Dendritic cell treated with granulocyte-macrophage colony-stimulating factor and Interleukin-4, amounts not matched to agents 40 ng/mL and 50 ng/mL, for 4 days (primary cell): ENCODE results near the gene AVL9.
"Not testable (repeated sequence)": the region's sequence is repeated elsewhere in the genome, so short reads cannot be mapped to it uniquely, and the experiment has no call there.

ENCODE experiments used
- H3K27ac Mint-ChIP-seq: one replicate; pipeline ENCODE4 v1.8.0; 2022; ENCODE audit warnings: mild to moderate bottlenecking, mixed read lengths
- H3K27me3 Mint-ChIP-seq: one replicate; pipeline ENCODE4 v1.8.0; 2022; ENCODE audit warnings: mild to moderate bottlenecking, mixed read lengths
- H3K36me3 Mint-ChIP-seq: one replicate; pipeline ENCODE4 v1.8.0; 2022; ENCODE audit warnings: low read depth, mixed read lengths
- H3K4me1 Mint-ChIP-seq: one replicate; pipeline ENCODE4 v1.8.0; 2022; ENCODE audit warnings: low read depth, mixed read lengths
- H3K4me3 Mint-ChIP-seq: one replicate; pipeline ENCODE4 v1.8.0; 2022; ENCODE audit warnings: mild to moderate bottlenecking, moderate library complexity, mixed read lengths
- H3K9me3 Mint-ChIP-seq: one replicate; pipeline ENCODE4 v1.8.0; 2022; ENCODE audit warnings: mixed read lengths
- intact Hi-C: fragments of 100-400 bp; cut with micrococcal nuclease; formaldehyde crosslinking; loops from one replicate; pipeline ENCODE4 v1.15.0; 2022

The AVL9 gene

GRCh38 chr7:32602470-32602869 lies 107.2 kb downstream of the AVL9 start:
- Mint-ChIP-seq H3K4me3 (no peak overlapping the region), H3K4me1 (no peaks in the 10 kb centered on the region), H3K27ac (no peak overlapping the region), H3K36me3 (no peaks in the 10 kb centered on the region), H3K9me3 (peaks cover 37% of the 10 kb centered on the region), H3K27me3 (no peaks in the 10 kb centered on the region)
- intact Hi-C loops: no loop called here

DNA sequence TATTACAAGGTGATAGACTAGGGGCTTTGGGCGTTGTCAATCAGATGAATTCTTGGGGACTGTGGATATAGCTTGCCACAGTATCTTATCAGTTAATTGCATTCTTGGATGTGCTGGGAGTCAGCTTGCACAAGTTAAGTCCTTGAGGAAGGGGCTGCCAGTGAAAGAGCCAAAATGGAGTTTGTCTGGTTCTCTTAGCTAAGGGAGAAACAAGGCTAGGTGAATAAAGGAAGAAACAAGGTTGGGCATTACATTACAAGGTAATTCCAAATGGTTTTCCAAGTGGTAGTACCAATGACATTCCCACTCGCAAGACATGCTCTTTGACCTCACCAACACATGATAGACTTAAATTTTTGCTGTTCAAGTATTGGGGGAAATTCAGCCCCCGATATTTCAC lies 108.2 kb downstream of the AVL9 start:
- H3K36me3 Mint-ChIP-seq, H3K4me1 Mint-ChIP-seq, H3K27ac Mint-ChIP-seq, H3K27me3 Mint-ChIP-seq, H3K4me3 Mint-ChIP-seq, intact Hi-C loops: not testable (repeated sequence)
- peaks cover 29% of the 10 kb centered on the region for H3K9me3 Mint-ChIP-seq

- H3K27ac Mint-ChIP-seq, H3K36me3 Mint-ChIP-seq, H3K4me1 Mint-ChIP-seq, intact Hi-C loops, H3K4me3 Mint-ChIP-seq, H3K27me3 Mint-ChIP-seq: not testable (repeated sequence)
- H3K9me3 Mint-ChIP-seq: peaks cover 28% of the 10 kb centered on the region
Measured at GRCh38 chr7:32604047-32604446, 108.8 kb downstream of the AVL9 start.

- H3K4me3 Mint-ChIP-seq: no peak overlapping the region
- no peaks in the 10 kb centered on the region for H3K36me3 Mint-ChIP-seq
- intact Hi-C loops: no loop called here
- H3K4me1 Mint-ChIP-seq: no peaks in the 10 kb centered on the region
- no peaks in the 10 kb centered on the region for H3K27me3 Mint-ChIP-seq
- H3K27ac Mint-ChIP-seq: no peak overlapping the region
- H3K9me3 Mint-ChIP-seq: peaks cover 28% of the 10 kb centered on the region
Measured at GRCh38 chr7:32605032-32605431, 109.7 kb downstream of the AVL9 start.

- no peaks in the 10 kb centered on the region for H3K36me3 Mint-ChIP-seq
- H3K9me3 Mint-ChIP-seq: peaks cover 13% of the 10 kb centered on the region
- no peaks in the 10 kb centered on the region for H3K27me3 Mint-ChIP-seq
- no peak overlapping the region for H3K4me3 Mint-ChIP-seq
- intact Hi-C loops: no loop called here
- H3K27ac Mint-ChIP-seq: no peak overlapping the region
- no peaks in the 10 kb centered on the region for H3K4me1 Mint-ChIP-seq
Measured at GRCh38 chr7:32609463-32609862, 114.2 kb downstream of the AVL9 start.

DNA sequence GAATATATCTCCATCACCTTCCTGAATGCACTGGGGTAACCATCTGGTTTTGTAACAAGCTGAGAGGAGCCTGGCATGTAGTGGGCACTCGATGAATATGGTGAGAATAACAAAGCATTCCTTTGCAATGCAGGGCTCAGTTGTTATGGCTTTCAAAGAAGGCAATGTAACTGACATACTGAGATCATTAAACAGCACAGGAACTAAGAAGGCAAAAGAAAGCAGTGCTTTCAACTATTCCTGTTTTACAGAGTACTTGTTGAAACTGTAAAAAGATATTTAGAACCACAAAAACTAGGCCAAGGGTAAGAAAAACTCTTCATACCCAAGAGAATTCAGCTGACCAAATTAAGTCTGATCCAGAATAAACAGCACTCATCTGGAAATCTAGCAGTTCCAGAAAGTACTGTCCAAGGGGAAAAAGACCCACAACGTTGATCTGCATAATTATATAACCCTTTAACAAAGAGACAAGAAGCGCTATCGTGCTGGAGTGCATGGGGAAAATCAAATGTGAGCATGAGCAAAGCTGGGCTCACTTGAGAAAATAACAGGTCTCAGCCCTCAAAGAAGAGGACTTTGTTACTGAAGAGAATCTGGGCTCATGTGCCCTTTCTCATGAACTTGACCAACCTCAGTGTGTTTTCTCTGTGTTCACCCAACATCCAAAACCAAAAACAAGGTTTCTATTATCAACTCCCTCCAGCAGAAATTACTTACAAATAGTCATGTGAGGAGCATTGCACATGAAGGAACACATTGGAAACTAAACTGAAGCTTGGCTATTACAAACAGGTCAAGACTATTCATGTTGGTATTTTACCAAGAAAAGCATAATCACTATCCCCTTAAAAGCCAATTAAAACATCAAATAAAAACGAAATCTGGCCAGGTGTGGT lies 116.2 kb downstream of the AVL9 start:
- Mint-ChIP-seq H3K36me3 (no peaks in the 10 kb centered on the region), H3K4me3 (no peak overlapping the region), H3K27me3 (no peaks in the 10 kb centered on the region), H3K27ac (no peak overlapping the region), H3K4me1 (no peaks in the 10 kb centered on the region), H3K9me3 (no peaks in the 10 kb centered on the region)
- intact Hi-C loops: no loop called here

DNA sequence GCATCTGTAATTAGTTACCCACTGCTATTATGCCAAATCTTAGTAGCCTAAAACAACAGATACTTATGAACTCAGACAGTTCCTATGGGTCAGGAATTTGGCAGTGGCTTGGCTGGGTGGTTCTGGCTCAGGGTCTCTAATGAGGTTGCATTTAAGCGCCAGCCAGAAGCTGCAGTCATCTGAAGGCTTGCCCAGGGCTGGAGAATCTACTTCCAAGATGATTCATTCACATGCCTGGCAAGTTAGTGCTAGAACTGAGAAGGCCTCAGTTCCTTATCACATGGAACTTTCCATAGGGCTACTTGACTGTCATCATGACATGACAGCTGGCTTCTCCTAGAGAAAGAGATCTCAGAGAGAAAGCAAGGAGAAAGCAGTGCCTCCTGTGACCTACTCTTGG lies 121.3 kb downstream of the AVL9 start:
- Mint-ChIP-seq H3K4me3 (no peak overlapping the region), H3K27ac (no peak overlapping the region), H3K9me3 (no peaks in the 10 kb centered on the region), H3K36me3 (no peaks in the 10 kb centered on the region), H3K4me1 (no peaks in the 10 kb centered on the region), H3K27me3 (no peaks in the 10 kb centered on the region)
- intact Hi-C loops: no loop called here

DNA sequence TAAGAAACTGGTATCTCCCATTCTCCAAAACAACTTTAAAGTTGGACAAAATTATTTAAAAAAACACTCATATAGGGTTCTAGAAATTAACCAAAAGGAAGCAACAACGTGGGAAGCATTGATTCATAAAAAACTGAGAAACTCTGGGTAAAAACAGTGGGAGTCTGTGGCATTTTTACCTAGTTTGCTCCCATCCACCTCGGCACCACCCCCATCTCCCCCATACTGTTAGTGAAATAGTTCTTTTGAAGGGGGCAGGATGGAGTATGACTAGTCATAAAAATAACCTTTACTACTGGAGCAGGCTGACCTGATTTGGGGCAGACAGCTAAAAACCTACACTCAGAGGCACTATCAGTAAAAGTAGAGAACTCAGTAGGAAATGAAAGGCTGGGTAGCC lies 123.2 kb downstream of the AVL9 start:
- H3K27ac Mint-ChIP-seq: no peak overlapping the region
- no peak overlapping the region for H3K4me3 Mint-ChIP-seq
- H3K4me1 Mint-ChIP-seq: no peaks in the 10 kb centered on the region
- H3K36me3 Mint-ChIP-seq: no peaks in the 10 kb centered on the region
- intact Hi-C loops: no loop called here
- H3K9me3 Mint-ChIP-seq: no peaks in the 10 kb centered on the region
- no peaks in the 10 kb centered on the region for H3K27me3 Mint-ChIP-seq

GRCh38 chr7:32618987-32619386 lies 123.7 kb downstream of the AVL9 start:
- H3K27me3 Mint-ChIP-seq: no peaks in the 10 kb centered on the region
- H3K4me3 Mint-ChIP-seq: no peak overlapping the region
- intact Hi-C loops: no loop called here
- no peaks in the 10 kb centered on the region for H3K4me1 Mint-ChIP-seq
- no peaks in the 10 kb centered on the region for H3K36me3 Mint-ChIP-seq
- no peak overlapping the region for H3K27ac Mint-ChIP-seq
- no peaks in the 10 kb centered on the region for H3K9me3 Mint-ChIP-seq

- H3K27ac Mint-ChIP-seq, H3K27me3 Mint-ChIP-seq, H3K4me1 Mint-ChIP-seq, H3K4me3 Mint-ChIP-seq, intact Hi-C loops, H3K9me3 Mint-ChIP-seq, H3K36me3 Mint-ChIP-seq: not testable (repeated sequence)
Measured at GRCh38 chr7:32619416-32619815, 124.1 kb downstream of the AVL9 start.

GRCh38 chr7:32631021-32631420 lies 135.7 kb downstream of the AVL9 start:
- H3K9me3 Mint-ChIP-seq: no peaks in the 10 kb centered on the region
- H3K27ac Mint-ChIP-seq: no peak overlapping the region
- intact Hi-C loops: no loop called here
- no peaks in the 10 kb centered on the region for H3K4me1 Mint-ChIP-seq
- no peak overlapping the region for H3K4me3 Mint-ChIP-seq
- no peaks in the 10 kb centered on the region for H3K36me3 Mint-ChIP-seq
- H3K27me3 Mint-ChIP-seq: no peaks in the 10 kb centered on the region

DNA sequence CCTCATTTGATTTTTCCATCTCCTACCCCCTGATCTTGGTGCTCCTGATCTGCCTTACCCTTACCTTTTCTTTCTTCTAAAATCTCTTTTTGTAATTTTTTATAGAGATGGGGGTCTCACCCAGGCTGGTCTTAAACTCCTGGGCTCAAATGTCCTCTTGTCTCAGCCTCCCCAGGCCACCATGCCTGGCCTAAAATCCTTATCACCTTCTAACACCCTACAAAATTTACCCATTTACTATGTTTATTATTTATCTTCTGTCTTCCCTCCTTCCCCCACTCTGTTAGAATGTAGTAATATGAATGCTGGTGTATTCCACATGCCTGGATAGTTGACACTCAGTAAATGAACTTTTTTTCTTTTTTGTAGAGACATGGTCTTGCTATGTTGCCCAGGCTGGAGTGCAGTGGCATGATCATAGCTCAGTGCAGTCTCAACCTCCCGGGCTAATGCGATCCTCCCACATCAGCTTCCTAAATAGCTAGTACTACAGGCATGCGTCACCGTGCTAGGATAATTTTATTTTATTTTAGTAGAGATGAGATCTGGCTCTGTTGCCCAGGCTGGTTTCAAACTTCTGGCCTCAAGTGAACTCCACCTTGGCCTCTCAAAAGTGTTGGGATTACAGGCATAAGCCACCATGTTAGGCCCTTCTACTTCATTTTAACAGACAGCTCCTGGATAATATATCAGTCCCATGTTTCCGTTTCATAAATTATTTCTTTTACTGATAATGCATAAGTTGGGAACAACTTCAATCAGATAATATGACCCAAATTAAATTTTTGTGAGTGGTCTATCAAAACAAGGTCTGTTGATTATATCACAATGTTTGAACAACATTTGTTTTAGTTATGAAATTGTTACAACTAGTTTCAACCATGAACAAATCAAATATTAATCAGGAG lies 136.6 kb downstream of the AVL9 start:
- H3K36me3 Mint-ChIP-seq, H3K27me3 Mint-ChIP-seq, intact Hi-C loops, H3K9me3 Mint-ChIP-seq, H3K27ac Mint-ChIP-seq, H3K4me1 Mint-ChIP-seq, H3K4me3 Mint-ChIP-seq: not testable (repeated sequence)

- H3K36me3 Mint-ChIP-seq, H3K27me3 Mint-ChIP-seq, intact Hi-C loops, H3K9me3 Mint-ChIP-seq, H3K27ac Mint-ChIP-seq, H3K4me3 Mint-ChIP-seq: not testable (repeated sequence)
- peaks cover 20% of the 10 kb centered on the region for H3K4me1 Mint-ChIP-seq
Measured at GRCh38 chr7:32633446-32633845, 138.2 kb downstream of the AVL9 start.

- H3K4me3 Mint-ChIP-seq, H3K9me3 Mint-ChIP-seq, H3K27me3 Mint-ChIP-seq, intact Hi-C loops, H3K27ac Mint-ChIP-seq, H3K36me3 Mint-ChIP-seq: not testable (repeated sequence)
- H3K4me1 Mint-ChIP-seq: peaks cover 25% of the 10 kb centered on the region
Measured at GRCh38 chr7:32634798-32635393, 139.6 kb downstream of the AVL9 start.
